RWPE2 (cell line): ENCODE data around the gene MRPL40.

ENCODE experiments used
- ATAC-seq: fragments of 200-7000 bp; cut with Tn5 transposase; 3 replicates; pipeline ENCODE4 v1.9.1; 2021; ENCODE audit warnings: low read depth
- DNase-seq: peaks from one replicate; pipeline ENCODE4 v3.0.0-alpha.2; 2020; ENCODE audit warnings: low spot score
- H3K27ac ChIP-seq: fragments of 450-650 bp; 2 replicates; pipeline ENCODE4 v1.5.1; 2017; ENCODE audit warnings: mild to moderate bottlenecking; ENCODE audit not compliant: poor library complexity, severe bottlenecking
- H3K27me3 ChIP-seq: fragments of 250-450 bp; sonication (Bioruptor Pico); 2 replicates; pipeline ENCODE4 v1.5.1; 2021; ENCODE audit warnings: mild to moderate bottlenecking, moderate library complexity; ENCODE audit not compliant: insufficient read depth, poor library complexity, severe bottlenecking
- H3K36me3 ChIP-seq: fragments of 250-450 bp; sonication (Bioruptor Pico); 2 replicates; pipeline ENCODE4 v1.5.1; 2020; ENCODE audit warnings: low read depth, mild to moderate bottlenecking, moderate library complexity
- H3K4me1 ChIP-seq: fragments of 250-450 bp; sonication (Bioruptor Pico); 2 replicates; pipeline ENCODE4 v1.5.1; 2021; ENCODE audit warnings: mild to moderate bottlenecking, moderate library complexity; ENCODE audit not compliant: insufficient read depth, poor library complexity, severe bottlenecking
- H3K4me3 ChIP-seq: fragments of 250-450 bp; sonication (Bioruptor Pico); 2 replicates; pipeline ENCODE4 v1.5.1; 2021; ENCODE audit warnings: mild to moderate bottlenecking, moderate library complexity; ENCODE audit not compliant: severe bottlenecking
- H3K9me3 ChIP-seq: fragments of 250-450 bp; sonication (Bioruptor Pico); 2 replicates; pipeline ENCODE4 v1.5.1; 2021; ENCODE audit warnings: mild to moderate bottlenecking, moderate library complexity; ENCODE audit not compliant: severe bottlenecking
- CTCF ChIP-seq: fragments of 450-650 bp; IDR thresholded peaks from one replicate; pipeline ENCODE4 v1.5.1; 2017; ENCODE audit warnings: mild to moderate bottlenecking, moderate library complexity; ENCODE audit not compliant: poor library complexity, severe bottlenecking

The MRPL40 gene

GRCh38 chr22:19461506-19461905 is 29.2 kb downstream of the MRPL40 start:
- ATAC-seq = no peak
- H3K4me1 ChIP-seq = no peaks in the 10 kb centered on the region
- H3K4me3 ChIP-seq = no peak overlapping the region
- no peaks in the 10 kb centered on the region for H3K27me3 ChIP-seq
- H3K9me3 ChIP-seq = no peaks in the 10 kb centered on the region
- no peak for TF ChIP-seq CTCF
- peaks cover 67% of the 10 kb centered on the region for H3K36me3 ChIP-seq
- DNase-seq = no peak
- H3K27ac ChIP-seq = no peak overlapping the region

GRCh38 chr22:19463008-19463407 is 30.7 kb downstream of the MRPL40 start:
- DNase-seq (no peak), ATAC-seq (no peak)
- H3K27ac ChIP-seq = no peak overlapping the region
- H3K36me3 ChIP-seq = peaks cover 76% of the 10 kb centered on the region
- no peaks in the 10 kb centered on the region for H3K27me3 ChIP-seq
- H3K9me3 ChIP-seq = no peaks in the 10 kb centered on the region
- no peak overlapping the region for H3K4me3 ChIP-seq
- no peaks in the 10 kb centered on the region for H3K4me1 ChIP-seq
- TF ChIP-seq CTCF = no peak

GRCh38 chr22:19463491-19464469 is 31.4 kb downstream of the MRPL40 start:
- Histone ChIP-seq H3K27me3 (no peaks in the 10 kb centered on the region), H3K9me3 (no peaks in the 10 kb centered on the region), H3K4me1 (no peaks in the 10 kb centered on the region), H3K4me3 (no peak overlapping the region), H3K36me3 (peaks cover 80% of the 10 kb centered on the region), H3K27ac (no peak overlapping the region)
- no peak for TF ChIP-seq CTCF
- ATAC-seq (no peak), DNase-seq (no peak)

GRCh38 chr22:19464546-19464945 is 32.2 kb downstream of the MRPL40 start:
- DNase-seq (no peak), ATAC-seq (no peak)
- Histone ChIP-seq H3K4me3 (no peak overlapping the region), H3K9me3 (no peaks in the 10 kb centered on the region), H3K27ac (no peak overlapping the region), H3K36me3 (peaks cover 82% of the 10 kb centered on the region), H3K27me3 (no peaks in the 10 kb centered on the region), H3K4me1 (no peaks in the 10 kb centered on the region)
- TF ChIP-seq CTCF = no peak

GRCh38 chr22:19464975-19465374 is 32.6 kb downstream of the MRPL40 start:
- H3K27me3 ChIP-seq = no peaks in the 10 kb centered on the region
- TF ChIP-seq CTCF = no peak
- no peak overlapping the region for H3K4me3 ChIP-seq
- H3K4me1 ChIP-seq = no peaks in the 10 kb centered on the region
- no peak overlapping the region for H3K27ac ChIP-seq
- peaks cover 86% of the 10 kb centered on the region for H3K36me3 ChIP-seq
- ATAC-seq = no peak
- H3K9me3 ChIP-seq = no peaks in the 10 kb centered on the region
- no peak for DNase-seq
